GM21737 (cell line): ENCODE data around the gene FADS2.

Source experiments
- ATAC-seq: cut with Tn5 transposase; IDR thresholded peaks from one replicate; pipeline ENCODE4 v1.9.1; 2021; ENCODE audit warnings: mild to moderate bottlenecking, moderate library complexity; ENCODE audit not compliant: unreplicated experiment

Gene FADS2

DNA sequence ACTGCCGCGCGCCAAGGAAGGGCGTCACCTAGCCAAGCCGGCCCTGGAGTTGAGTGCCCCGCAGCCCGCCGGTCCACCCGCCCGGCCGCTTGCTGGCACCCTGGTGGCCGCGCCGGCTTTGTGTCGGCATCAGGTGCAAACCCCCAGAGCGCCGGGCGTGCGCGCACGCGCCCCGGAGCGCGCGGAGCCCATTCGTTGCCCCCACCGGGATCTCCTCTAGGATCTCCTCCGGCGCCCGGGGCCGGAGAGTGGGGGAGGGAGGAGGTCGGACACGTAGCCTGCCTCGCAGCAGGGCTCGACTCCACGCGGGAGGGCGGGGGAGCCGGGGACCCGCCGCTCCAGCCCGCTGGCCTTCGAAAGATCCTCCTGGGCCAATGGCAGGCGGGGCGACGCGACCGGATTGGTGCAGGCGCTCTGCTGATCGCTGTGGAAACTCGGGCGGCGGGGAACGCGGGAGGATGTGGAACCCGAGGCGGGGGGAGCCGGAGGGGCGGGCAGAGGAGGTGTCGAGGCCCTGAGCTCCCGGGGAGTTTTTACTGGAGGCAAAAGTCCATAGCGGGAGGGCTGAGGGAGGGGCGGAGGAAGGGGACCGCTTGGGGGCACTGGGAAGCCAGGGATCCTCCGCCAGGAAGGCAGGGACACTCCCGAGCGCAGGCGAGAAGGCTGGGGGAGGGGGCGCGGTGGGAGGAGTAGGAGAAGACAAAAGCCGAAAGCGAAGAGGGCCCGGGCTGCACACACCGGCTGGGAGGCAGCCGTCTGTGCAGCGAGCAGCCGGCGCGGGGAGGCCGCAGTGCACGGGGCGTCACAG is at the start of gene FADS2:
FADS2 (plus strand) TSS at position 730 of the 808 bp plus-strand sequence. CDS start 91 bp downstream, outside the sequence.
- ATAC-seq: peak; percentile 65

DNA sequence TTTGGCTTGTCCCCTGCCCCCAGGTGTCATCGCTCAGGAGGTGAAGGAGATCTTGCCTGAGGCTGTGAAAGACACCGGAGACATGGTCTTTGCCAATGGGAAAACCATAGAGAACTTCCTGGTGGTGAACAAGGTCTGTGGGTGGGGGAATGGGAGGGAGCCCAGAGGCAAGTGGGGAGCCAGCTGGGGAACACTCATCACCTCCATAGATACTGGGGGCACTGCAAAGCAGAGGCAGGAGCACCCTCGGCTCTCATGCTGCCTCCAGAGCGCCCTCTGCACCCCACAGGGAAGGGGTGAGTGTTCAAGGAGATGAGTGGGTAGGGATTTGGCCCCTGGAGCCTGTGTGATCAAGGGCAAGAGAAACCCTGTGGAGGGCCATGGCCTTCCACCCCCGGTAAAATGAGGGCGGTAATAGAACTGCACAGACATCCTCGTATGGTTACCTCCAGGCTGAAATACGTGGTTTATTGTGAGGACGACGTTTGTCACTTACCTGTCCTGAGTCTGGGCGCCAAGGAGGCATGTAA is 49.7 kb upstream of the FADS2 start:
- ATAC-seq: no peak

DNA sequence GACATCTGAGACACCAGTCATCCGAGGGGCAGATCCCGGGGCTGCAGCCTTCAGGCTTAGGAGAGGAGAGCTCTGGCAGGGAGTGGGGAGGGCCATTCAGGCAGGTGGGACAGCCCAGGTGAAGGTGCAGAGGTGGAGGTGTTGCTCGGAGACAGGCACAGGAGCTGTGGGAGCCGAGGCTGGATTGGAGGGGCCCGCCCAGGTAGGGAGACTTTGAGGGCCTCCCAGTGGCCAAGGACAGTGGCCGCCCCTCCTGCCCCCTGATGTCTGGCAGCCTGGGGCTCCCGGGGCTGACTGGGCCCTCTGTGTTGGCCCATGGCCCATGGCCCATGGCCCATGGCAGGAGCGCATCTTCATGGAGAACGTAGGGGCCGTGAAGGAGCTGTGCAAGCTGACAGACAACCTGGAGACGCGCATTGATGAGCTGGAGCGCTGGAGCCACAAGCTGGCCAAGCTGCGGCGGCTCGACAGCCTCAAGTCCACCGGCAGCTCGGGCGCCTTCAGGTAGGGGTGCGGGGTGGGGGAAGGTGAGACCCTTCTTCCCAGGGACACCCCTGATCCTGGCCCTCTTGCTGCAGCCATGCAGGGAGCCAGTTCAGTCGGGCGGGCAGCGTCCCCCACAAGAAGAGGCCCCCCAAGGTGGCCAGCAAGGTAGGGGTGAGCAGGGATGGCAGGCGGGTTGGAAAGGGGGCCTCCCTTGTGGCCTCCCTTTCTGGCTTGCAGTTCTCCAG is 49.0 kb upstream of the FADS2 start:
- ATAC-seq: no peak

GRCh38 chr11:61779666-61780525 is 48.2 kb upstream of the FADS2 start:
- ATAC-seq: no peak

GRCh38 chr11:61780581-61781162 is 47.4 kb upstream of the FADS2 start:
- no peak for ATAC-seq

- ATAC-seq: no peak
These were observed 46.5 kb upstream of the FADS2 start for GRCh38 chr11:61781585-61781984.

DNA sequence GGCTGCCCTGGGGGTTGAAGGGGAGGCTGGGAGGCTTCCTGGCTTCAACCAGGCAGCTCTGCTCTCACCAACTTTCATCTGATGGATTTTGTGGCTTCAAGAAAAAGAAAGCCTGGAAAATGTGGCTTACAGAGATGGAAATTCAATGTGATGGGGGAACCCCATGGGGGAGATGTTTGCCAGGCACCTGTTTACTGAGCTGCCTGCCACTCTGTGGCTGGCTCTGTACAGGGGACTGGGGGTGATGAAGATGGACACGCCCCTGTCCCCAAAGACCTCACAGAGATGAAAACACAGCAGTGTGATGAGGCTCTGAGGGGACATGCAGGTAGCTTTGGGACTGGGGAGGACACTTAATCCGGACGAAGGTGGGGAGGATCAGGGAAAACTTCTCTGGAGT is 45.8 kb upstream of the FADS2 start:
- ATAC-seq: no peak

- no peak for ATAC-seq
These were observed 45.3 kb upstream of the FADS2 start for GRCh38 chr11:61782841-61783240.

- ATAC-seq: no peak
These were observed 44.2 kb upstream of the FADS2 start for GRCh38 chr11:61783717-61784505.

GRCh38 chr11:61784506-61784805 is 43.6 kb upstream of the FADS2 start:
- no peak for ATAC-seq

DNA sequence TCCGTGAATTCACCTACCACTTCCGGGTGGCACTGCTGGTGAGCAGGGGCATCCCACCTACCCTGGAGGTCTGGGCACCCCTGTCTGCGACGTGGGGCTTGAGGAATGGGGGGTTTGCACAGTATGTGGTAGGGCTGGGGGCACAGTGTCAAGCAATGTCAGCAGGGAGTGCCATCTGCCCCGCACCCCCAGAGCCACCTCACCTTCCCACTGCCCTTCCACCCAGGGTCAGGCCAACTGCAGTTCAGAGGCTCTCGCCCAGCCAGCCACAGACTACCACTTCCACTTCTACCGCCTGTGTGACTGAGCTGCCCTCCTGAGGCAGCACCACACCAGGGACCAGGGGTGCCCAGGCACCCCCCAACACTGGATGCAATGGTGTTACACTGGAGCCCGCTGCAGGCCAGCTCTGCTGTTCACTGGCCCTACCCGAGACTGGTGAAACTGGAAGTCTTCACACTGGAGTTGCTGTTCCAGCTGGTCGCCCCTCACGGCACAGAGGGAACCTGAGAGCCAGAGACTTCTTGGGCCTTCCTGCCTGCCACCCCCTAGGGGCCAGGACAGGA is 42.2 kb upstream of the FADS2 start:
- no peak for ATAC-seq

GRCh38 chr11:61787928-61788491 is 40.1 kb upstream of the FADS2 start:
- ATAC-seq: no peak

DNA sequence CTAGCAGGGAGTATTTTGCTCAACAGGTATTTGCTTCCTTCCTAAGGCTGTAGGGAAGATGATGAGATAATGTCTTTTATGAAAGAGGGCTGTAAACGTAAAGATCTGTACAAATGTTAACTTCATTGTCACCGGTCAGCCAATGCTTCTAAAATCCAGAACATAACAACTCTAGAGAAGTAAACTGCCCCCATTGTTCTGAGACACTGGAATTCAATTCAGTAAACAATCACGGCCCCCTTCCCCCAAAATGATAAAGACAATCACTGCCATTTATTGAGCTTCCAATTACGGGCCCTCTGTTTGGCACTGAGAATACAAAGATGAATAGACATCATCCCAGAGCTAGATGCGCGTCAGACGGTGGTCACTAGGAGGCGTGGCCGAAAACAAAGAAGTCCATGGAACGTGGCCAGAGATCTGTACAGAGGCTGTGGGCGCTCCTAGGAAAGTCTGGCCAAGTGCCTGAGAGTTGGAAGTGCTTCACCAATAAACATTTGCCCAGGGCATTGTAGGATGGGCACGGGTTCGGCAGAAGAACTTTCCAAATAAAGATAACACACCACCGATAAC is 36.3 kb upstream of the FADS2 start:
- peak; percentile 23 for ATAC-seq

DNA sequence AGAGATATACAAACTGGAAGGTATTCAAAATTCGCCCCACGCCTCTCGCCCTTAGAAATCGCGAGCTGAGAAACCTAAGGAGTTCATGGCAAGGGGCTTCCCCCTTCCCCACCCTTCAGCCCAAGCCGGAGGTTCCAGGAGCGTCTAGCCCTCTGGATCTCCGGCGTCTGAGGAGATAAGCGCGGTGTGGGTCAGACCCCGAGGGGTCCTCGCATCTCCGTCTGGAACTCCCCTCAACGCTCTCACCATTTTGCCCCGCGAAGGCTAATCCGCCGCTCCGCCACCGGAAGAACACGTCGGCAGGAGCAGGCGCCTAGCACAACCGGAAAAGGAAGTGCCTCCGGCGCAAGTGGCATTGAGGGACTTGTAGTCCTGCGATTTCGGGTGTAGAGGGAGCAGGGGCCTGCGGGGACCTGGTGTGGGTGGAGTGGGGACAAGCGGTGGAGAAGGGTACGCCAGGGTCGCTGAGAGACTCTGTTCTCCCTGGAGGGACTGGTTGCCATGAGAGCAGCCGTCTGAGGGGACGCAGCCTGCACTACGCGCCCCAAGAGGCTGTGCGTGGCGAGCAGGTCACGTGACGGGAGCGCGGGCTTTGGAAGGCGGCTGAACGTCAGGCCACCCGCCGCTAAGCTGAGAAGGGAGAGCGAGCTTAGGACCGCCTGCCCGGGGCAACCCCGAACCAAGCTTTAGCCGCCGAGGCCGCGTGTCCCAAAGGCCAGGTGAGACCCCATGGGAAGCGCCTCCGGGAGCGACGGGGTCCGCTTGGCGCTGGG is 35.6 kb upstream of the FADS2 start, which contains the start of the genes FEN1 and TMEM258:
FEN1 (plus strand) TSS at position 602 of the 773 bp plus-strand sequence. CDS start 2,451 bp downstream, outside the sequence.
TMEM258 (minus strand) TSS at position 290 of the 773 bp plus-strand sequence; CDS start at position 249, 41 bp downstream.
- peak; percentile 74 for ATAC-seq

DNA sequence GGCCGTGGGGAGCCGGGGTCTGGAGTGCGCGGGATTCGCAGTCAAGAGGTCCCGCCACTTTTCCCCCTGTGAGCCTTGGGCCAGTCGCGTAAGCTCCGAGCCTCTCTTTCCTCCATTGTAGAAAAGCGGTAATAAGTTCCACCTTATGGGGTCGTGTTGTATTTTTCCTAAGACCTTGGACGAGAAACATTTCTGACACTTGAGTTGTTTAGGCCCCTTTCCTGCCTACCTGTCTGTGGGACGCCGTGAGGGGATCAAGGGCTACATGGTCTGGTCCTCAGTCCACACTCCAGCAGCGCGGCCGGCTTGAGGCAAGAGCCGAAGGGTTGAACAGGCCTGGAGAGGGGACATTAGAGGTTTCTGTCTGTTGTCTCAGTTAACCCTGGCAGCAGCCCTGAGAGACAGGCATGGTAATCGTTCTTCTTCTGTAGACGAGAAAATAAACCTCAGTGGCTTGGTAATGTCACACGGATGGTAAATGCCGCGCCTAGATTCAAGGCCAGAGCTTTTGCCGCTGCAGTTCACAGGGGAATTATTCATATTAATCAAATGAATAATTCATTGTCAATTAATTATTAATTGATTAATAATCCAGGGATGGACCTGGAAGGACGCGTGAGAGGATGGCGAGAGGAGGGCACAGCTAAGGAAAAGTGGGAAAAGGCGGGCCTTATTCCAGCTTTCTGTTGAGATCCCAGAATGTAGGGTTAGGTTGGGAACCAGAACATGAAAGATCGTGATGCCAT is 34.8 kb upstream of the FADS2 start:
- ATAC-seq: no peak

DNA sequence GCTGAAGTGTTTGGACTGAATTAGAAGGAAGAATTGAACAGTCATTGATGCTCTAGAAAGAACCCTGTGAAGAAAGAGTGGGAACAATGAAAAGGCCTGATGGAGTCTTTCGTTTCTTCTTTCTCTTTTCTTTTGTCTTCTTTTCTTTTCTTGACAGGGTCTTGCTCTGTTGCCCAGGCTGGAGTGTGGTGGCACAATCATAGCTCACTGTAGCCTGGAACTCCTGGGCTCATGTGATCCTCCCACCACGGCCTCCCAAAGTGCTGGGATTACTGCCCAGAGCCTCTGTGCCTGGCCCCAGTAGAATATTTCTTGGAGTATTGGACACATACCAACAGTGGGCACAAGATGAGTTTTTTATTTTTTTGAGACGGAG is 34.3 kb upstream of the FADS2 start:
- no peak for ATAC-seq

GRCh38 chr11:61794579-61794978 is 33.5 kb upstream of the FADS2 start:
- ATAC-seq: no peak
